ENCODE data around the gene RBP3.

DNA sequence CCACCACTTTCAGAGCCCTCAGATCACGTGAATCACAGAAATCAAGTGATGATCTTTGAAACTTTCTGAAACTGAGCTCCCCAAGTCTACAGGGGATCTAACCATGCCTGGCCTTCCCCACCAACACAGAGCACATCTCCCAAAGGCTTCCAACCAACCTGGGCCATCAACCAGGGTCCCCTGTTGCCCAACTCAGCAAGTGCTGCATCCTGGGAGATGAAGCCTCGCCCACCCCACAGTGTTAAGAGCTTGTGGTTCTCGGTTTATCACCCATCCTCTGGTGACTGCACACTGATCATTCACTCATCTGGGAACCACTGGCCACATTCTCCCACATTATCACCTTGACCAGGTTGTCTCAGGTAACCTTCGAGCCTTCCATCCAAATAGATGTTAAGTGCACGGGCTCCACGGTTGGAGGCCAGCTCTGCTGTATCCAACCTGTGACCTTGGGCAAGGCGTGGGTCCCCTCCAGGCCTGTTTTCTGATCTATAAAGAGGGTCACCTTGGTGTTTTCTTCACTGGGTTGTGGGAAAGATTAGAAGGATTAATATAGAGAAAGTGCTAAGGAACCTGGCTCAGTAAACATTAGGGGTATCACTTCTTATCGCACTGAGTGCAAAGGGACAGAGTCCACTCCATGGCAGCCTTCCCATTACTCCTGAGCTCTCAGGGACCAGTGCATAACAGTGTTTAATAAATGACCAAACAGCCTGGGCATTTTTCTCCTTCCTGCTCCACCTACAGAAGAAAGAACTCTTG is 32.4 kb downstream of the RBP3 start:
- TF ChIP-seq, protein P1, sequence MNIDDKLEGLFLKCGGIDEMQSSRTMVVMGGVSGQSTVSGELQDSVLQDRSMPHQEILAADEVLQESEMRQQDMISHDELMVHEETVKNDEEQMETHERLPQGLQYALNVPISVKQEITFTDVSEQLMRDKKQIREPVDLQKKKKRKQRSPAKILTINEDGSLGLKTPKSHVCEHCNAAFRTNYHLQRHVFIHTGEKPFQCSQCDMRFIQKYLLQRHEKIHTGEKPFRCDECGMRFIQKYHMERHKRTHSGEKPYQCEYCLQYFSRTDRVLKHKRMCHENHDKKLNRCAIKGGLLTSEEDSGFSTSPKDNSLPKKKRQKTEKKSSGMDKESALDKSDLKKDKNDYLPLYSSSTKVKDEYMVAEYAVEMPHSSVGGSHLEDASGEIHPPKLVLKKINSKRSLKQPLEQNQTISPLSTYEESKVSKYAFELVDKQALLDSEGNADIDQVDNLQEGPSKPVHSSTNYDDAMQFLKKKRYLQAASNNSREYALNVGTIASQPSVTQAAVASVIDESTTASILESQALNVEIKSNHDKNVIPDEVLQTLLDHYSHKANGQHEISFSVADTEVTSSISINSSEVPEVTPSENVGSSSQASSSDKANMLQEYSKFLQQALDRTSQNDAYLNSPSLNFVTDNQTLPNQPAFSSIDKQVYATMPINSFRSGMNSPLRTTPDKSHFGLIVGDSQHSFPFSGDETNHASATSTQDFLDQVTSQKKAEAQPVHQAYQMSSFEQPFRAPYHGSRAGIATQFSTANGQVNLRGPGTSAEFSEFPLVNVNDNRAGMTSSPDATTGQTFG (tag by site-specific recombination; IDR thresholded peaks at IDR 0.05; ENCODE audit: borderline replicate concordance): no peak
- no peak for TF ChIP-seq ZFP69B (tag by site-specific recombination; IDR thresholded peaks at IDR 0.05)

Measured in HEK293 (cell line).